Measurements from ENCODE around the gene PAWR. TPM values are rescaled to one million over a fixed set of nuclear protein-coding genes. Genes with fewer than 3 reads are reported as not detected.
A peak's percentile ranks its signal among the peaks of the same experiment; 100 is the strongest.

The PAWR gene
- total and polyA plus RNA-seq, 2 of the 13 experiments (the other 11 are each of a cell fraction or from before 2014, with no cell fraction given): 29.1 to 36.1 TPM

DNA sequence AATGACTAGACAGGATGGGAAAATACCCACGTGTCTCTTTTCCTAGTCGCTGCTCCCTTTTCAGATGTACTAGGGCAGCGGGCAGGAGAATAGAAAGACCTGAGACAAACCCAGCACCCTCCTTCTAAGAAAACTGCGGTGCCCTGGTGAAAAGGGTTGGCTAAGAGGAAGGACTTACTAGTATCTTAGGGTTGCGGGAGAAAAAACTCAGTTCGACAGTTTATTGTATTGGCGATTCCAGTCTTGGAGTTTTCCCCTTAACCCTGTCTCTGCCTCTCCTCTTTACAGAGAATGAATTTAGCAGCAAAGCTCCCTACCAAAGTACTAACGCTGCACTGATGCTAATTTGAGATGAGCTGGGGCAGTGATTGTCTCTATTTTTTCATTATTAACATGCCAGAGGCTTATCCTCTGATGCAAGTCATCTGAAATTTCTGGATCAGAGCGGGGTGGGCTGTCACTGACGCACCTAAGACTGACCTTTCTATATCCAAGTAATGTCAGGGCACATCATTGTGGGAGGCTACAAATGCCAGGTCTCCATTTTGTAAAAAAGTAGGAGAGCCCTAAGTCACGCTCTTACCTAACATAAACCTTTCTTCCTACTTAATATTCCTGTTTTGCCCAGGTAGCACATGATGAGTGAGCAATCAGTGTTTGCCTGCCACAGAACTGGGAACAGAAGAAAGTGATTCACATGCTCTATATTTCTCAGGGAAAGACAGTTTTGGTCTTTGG lies 916 bp upstream of the PAWR start:
- ATAC-seq (peak; percentile 14), DNase-seq (ENCODE audit: low spot score) (peak; percentile 39), FAIRE-seq (peak; percentile 39)
- Histone ChIP-seq H3K4me2 (ENCODE audit: low read depth, low read length) (peak overlapping the region; percentile 96), H3K79me2 (ENCODE audit: insufficient read depth, low read length) (peaks cover 43% of the 10 kb centered on the region), H3K27ac (ENCODE audit: extremely low read length, insufficient read depth, low read length) (peak overlapping the region; percentile 83), H3K36me3 (replicated peaks in 1 of 2; ENCODE audit: control insufficient read depth in 1 of 2, insufficient read depth in 2 of 2, low read length in 2 of 2) (no peaks in the 10 kb centered on the region), H3K9me3 (ENCODE audit: low read length) (no peaks in the 10 kb centered on the region), H3K4me1 (ENCODE audit: insufficient read depth, low read length) (peaks cover 13% of the 10 kb centered on the region), H4K20me1 (ENCODE audit: insufficient read depth, low read length) (peaks cover 21% of the 10 kb centered on the region), H3K4me3 (replicated peaks in 1 of 3; ENCODE audit: insufficient read depth in 1 of 3, low read depth in 2 of 3, low read length in 3 of 3) (peak overlapping the region; percentile 70 to 97 (median 96)), H3K27me3 (ENCODE audit: control insufficient read depth in 1 of 2, insufficient read depth in 2 of 2, low read length in 2 of 2) (no peaks in the 10 kb centered on the region; a peak in 1 of 5 replicates), H2AFZ (ENCODE audit: low read length) (peak overlapping the region; percentile 93), H3K9ac (ENCODE audit: insufficient read depth, low read depth, low read length) (peak overlapping the region; percentile 95)
- TSS peak; percentile 87 for BruUV-seq (replicated peaks)
- in situ Hi-C loops (cut with HindIII; ENCODE audit: extremely low pct_ligation_motif_present, low pct_unique_long_range_greater_than_20kb) (loop anchor here (25.0 kb wide), 1 partner anchor 129 kb away; no protein-coding TSS in a partner anchor), intact Hi-C loops (cut with micrococcal nuclease; ENCODE audit: unreplicated experiment) (loop anchor here (1.0 to 10.0 kb wide), 4 partner anchors 47 to 269 kb away; partner anchors contain the start of gene PPP1R12A)
- CTCF ChIA-PET (ENCODE audit: low intra/inter-chr PET ratio, low total read pairs): no interaction called here
- POLR2A ChIA-PET: interaction anchor here (0.7 to 3.7 kb wide), 8 partner anchors 37 to 162 kb away, joined by 3 to 25 read pairs (median 4); no protein-coding TSS in a partner anchor
- 1% methylated on average over 11 of the region's 11 CpGs for WGBS (ENCODE audit: low lambda C conversion rate)
- TF ChIP-seq DMAP1 (CRISPR knock-in tag; IDR thresholded peaks at IDR 0.05): 0 out of 2 replicates have a peak, but pooled peaks have one; percentile 8
- TF ChIP-seq HDAC6 (IDR thresholded peaks at IDR 0.05; ENCODE audit: low read depth, low read length): no peak
- TF ChIP-seq ZNF652 (CRISPR knock-in tag; IDR thresholded peaks at IDR 0.05; ENCODE audit: borderline replicate concordance, low read depth): peak; percentile 55
- TF ChIP-seq RELA (CRISPR knock-in tag; IDR thresholded peaks at IDR 0.05): no peak
- no peak for TF ChIP-seq FOXA3 (CRISPR knock-in tag; IDR thresholded peaks at IDR 0.05)
- TF ChIP-seq NFIC (IDR thresholded peaks at IDR 0.05; ENCODE audit: low read length): 0 out of 2 replicates have a peak, but pooled peaks have one; percentile 19
- TF ChIP-seq, protein P1, sequence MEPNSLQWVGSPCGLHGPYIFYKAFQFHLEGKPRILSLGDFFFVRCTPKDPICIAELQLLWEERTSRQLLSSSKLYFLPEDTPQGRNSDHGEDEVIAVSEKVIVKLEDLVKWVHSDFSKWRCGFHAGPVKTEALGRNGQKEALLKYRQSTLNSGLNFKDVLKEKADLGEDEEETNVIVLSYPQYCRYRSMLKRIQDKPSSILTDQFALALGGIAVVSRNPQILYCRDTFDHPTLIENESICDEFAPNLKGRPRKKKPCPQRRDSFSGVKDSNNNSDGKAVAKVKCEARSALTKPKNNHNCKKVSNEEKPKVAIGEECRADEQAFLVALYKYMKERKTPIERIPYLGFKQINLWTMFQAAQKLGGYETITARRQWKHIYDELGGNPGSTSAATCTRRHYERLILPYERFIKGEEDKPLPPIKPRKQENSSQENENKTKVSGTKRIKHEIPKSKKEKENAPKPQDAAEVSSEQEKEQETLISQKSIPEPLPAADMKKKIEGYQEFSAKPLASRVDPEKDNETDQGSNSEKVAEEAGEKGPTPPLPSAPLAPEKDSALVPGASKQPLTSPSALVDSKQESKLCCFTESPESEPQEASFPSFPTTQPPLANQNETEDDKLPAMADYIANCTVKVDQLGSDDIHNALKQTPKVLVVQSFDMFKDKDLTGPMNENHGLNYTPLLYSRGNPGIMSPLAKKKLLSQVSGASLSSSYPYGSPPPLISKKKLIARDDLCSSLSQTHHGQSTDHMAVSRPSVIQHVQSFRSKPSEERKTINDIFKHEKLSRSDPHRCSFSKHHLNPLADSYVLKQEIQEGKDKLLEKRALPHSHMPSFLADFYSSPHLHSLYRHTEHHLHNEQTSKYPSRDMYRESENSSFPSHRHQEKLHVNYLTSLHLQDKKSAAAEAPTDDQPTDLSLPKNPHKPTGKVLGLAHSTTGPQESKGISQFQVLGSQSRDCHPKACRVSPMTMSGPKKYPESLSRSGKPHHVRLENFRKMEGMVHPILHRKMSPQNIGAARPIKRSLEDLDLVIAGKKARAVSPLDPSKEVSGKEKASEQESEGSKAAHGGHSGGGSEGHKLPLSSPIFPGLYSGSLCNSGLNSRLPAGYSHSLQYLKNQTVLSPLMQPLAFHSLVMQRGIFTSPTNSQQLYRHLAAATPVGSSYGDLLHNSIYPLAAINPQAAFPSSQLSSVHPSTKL (CRISPR knock-in tag; IDR thresholded peaks at IDR 0.05): no peak
- no peak for TF ChIP-seq ZNF75D (CRISPR knock-in tag; IDR thresholded peaks at IDR 0.05; ENCODE audit: borderline replicate concordance)
- no peak for TF ChIP-seq CEBPG (CRISPR knock-in tag; IDR thresholded peaks at IDR 0.05)
- no peak for TF ChIP-seq PITX1 (CRISPR knock-in tag; IDR thresholded peaks at IDR 0.05)
- TF ChIP-seq, protein P2, sequence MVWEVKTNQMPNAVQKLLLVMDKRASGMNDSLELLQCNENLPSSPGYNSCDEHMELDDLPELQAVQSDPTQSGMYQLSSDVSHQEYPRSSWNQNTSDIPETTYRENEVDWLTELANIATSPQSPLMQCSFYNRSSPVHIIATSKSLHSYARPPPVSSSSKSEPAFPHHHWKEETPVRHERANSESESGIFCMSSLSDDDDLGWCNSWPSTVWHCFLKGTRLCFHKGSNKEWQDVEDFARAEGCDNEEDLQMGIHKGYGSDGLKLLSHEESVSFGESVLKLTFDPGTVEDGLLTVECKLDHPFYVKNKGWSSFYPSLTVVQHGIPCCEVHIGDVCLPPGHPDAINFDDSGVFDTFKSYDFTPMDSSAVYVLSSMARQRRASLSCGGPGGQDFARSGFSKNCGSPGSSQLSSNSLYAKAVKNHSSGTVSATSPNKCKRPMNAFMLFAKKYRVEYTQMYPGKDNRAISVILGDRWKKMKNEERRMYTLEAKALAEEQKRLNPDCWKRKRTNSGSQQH (CRISPR knock-in tag; IDR thresholded peaks at IDR 0.05; ENCODE audit: low read depth): peak; percentile 33; the same call in 1 of the 2 replicates
- TF ChIP-seq TSC22D2 (CRISPR knock-in tag; IDR thresholded peaks at IDR 0.05; ENCODE audit: borderline replicate concordance): no peak
- peak; percentile 22; the same call in 1 of the 2 replicates for TF ChIP-seq SAP130 (CRISPR knock-in tag; IDR thresholded peaks at IDR 0.05; ENCODE audit: low read depth)
